OCI-LY3 (cell line): Measurements from ENCODE around the gene PAQR6.

Experiments
- CTCF ChIP-seq: fragments of 200-600, 300-600 bp; sonication (generic); IDR thresholded peaks from 2 replicates; pipeline ENCODE4 v1.5.1; 2014; ENCODE audit warnings: antibody characterized with exemption, low read length, low read depth
- EZH2phosphoT487 ChIP-seq: fragments of 200-600 bp; shearing (Covaris generic); IDR thresholded peaks from 2 replicates; pipeline ENCODE4 v1.6.1; 2018; ENCODE audit warnings: antibody characterized with exemption, mixed run types, low read depth

DNA sequence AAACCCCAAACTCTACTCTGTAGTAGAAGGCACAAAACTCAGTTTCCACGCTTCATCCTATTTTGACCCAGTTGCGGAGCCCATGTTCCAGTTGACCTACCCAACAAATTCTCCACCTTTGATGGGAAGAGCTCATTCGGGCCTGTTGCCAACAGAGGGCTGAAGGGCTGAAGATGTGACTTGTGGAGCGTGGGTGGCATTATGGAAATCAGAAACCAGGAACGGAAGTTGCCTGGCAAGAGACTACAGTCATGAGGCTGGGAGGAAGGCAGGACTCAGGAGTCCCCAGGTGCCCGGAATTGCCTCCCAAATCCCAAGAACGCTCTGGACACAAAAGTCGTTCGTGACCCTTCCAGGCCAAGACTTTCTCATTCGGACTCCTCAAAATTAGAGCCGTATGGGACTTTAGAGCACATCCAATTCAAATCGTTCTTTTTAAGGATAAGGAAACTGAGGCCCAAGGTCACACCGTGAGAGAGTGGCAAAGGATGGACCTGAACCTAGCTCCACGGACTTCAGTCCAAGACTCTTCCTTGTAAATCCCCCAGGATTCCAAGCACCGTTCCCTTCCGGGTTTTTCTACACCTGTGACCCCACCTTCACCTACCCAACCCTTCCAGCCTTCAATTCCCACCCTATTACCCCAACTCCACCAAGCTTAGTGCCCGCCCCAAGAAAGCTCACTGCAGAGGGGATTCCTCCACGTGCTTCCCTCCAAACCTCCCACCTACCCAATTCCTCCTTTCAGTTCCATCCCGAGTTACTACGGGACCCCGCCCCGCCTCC lies 34.0 kb upstream of the PAQR6 start:
- TF ChIP-seq CTCF (no peak), EZH2phosphoT487 (no peak)
